Prostate gland (tissue), 2 donors: Measurements from ENCODE around the gene MSANTD1.

ENCODE experiments used
- CTCF ChIP-seq, 4 experiments: fragments of 200-600 bp in 2 of 4; fragments of 450-650 bp in 2 of 4; sonication (generic) in 2 of 4; IDR thresholded peaks; 1 replicate in 3 of 4; 2 replicates in 1 of 4; pipeline ENCODE4 v1.5.1; 2016 to 2019; ENCODE audit warnings: antibody characterized with exemption in 4 of 4, mild to moderate bottlenecking in 2 of 4, moderate library complexity in 2 of 4
- POLR2A ChIP-seq: fragments of 450-650 bp; IDR thresholded peaks from one replicate; pipeline ENCODE4 v1.6.1; 2016; ENCODE audit warnings: antibody characterized with exemption, mild to moderate bottlenecking
- POLR2AphosphoS5 ChIP-seq: sonication (generic); formaldehyde crosslinking; IDR thresholded peaks from one replicate; pipeline ENCODE4 v1.6.1; 2017; ENCODE audit warnings: antibody characterized with exemption

GRCh38 chr4:3232001-3232400, 17.0 kb upstream of the MSANTD1 start:
- TF ChIP-seq POLR2A (no peak), POLR2AphosphoS5 (no peak), CTCF (IDR thresholded peaks at IDR 0.05) (no peak)
